Loucy (cell line): Measurements from ENCODE around the gene DLK2.

Experiments used
- EZH2phosphoT487 ChIP-seq: fragments of 200-600 bp; IDR thresholded peaks from 2 replicates; pipeline ENCODE4 v1.6.1; 2018; ENCODE audit warnings: antibody characterized with exemption, mild to moderate bottlenecking, moderate library complexity, borderline replicate concordance
- TF ChIP-seq, protein P1 (sequence below): fragments of 200-600 bp; sonication (generic); conservative IDR thresholded peaks from 2 replicates; pipeline ENCODE4 v1.5.1; 2014; ENCODE audit warnings: mild to moderate bottlenecking, antibody characterized with exemption, low read length

DNA sequence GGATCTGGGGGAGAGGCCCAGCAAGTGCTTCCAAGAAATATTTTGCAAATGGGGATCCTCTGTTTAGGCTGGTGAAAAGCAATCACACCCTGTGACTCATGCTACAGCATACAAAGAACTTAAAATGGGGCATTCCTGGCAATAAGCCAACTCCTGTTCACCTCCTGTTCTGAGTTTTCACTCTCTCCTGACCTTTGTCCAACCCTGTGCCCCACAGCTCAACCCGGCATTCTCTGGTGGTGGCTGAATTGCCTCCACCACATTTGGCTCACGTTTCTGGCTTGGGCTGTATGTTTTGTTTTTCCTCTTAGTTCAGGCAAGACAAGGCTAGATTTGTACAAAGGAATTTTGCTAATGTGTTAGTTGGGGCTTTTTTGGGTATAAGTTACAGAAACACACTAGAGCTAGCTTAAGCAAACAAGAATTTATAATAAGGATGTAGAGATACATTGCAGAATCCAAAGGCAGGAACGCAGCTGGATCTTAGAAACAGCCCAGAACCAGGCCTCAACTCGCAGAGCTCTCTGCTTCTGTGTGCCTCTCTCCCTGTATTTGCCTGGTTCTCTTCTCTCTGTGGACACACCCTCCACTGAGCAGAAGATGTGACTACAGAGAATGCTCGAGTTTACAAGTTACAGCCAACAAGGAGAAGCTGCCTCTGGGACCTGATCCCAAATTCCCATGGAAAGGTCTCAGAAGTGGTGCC is 18.6 kb downstream of the DLK2 start:
- no peak for TF ChIP-seq EZH2phosphoT487
- TF ChIP-seq, protein P1, sequence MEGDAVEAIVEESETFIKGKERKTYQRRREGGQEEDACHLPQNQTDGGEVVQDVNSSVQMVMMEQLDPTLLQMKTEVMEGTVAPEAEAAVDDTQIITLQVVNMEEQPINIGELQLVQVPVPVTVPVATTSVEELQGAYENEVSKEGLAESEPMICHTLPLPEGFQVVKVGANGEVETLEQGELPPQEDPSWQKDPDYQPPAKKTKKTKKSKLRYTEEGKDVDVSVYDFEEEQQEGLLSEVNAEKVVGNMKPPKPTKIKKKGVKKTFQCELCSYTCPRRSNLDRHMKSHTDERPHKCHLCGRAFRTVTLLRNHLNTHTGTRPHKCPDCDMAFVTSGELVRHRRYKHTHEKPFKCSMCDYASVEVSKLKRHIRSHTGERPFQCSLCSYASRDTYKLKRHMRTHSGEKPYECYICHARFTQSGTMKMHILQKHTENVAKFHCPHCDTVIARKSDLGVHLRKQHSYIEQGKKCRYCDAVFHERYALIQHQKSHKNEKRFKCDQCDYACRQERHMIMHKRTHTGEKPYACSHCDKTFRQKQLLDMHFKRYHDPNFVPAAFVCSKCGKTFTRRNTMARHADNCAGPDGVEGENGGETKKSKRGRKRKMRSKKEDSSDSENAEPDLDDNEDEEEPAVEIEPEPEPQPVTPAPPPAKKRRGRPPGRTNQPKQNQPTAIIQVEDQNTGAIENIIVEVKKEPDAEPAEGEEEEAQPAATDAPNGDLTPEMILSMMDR, result no peak
